HG03354 (cell line): ENCODE data around the gene MTUS2.

ENCODE experiments used
- ATAC-seq: cut with Tn5 transposase; IDR thresholded peaks from one replicate; pipeline ENCODE4 v1.9.1; 2021; ENCODE audit warnings: mild to moderate bottlenecking; ENCODE audit not compliant: unreplicated experiment, poor library complexity, severe bottlenecking

Gene MTUS2

DNA sequence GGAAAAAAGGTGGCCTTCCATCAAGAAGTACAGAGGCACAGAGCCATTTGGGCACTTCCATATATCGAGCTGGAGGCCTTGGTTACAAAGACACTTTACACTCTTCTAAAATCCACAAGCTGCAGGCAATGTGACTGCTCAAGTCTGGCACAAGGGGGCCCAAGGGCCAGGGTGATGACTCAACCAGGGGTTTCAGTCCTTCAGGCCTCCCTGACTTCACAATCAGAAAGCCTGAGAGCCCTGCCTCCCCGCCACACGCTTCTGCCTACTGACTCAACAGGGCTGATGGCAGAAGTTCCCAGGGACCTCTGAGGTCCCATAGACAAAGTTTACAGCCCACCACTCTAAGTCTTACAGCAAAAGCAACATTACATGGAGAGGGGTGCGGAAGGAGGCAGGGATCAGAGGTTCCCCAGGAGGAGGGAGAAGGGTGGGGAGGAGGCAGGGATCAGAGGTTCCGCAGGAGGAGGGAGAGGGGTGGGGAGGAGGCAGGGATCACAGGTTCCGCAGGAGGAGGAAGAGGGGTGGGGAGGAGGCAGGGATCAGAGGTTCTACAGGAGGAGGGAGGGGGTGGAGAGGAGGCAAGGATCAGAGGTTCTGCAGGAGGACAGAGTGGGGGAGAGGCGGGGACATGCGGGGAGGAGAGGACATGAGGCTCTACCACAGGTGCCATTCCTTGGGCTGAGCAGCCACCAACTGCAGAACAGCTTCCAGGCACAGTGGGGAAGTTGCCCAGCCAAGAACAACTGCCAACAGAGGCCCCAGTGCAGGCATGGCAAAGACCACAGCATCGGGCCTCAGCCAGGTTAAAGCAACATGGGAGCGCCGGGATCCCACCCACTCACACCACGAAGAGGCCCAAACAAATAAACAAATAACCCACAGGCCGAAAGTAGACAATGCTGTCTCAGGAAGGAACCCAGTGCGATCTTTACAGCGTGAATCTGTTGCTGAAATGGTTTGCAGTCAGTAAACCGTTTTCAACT is 723.4 kb downstream of the MTUS2 start:
- peak; percentile 98 for ATAC-seq

DNA sequence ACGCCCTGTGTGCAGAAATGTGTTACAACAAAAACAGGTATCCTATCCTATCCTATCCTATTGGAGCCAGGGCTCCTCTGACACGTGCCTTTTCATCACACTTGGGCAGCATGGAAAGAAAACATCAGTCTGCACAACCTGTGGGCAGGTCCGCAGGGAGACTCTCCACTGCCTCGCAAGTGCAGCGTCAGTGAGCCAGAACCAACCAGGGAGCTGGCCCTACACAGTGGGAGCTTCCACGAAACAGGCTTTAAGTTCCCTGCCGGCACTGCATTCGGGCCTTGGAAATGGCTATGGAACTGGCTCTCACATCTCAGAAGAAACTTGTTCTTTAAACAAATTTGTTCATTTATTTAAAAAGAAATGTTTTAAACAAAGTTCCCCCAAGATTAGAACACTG is 725.8 kb downstream of the MTUS2 start:
- ATAC-seq: no peak

DNA sequence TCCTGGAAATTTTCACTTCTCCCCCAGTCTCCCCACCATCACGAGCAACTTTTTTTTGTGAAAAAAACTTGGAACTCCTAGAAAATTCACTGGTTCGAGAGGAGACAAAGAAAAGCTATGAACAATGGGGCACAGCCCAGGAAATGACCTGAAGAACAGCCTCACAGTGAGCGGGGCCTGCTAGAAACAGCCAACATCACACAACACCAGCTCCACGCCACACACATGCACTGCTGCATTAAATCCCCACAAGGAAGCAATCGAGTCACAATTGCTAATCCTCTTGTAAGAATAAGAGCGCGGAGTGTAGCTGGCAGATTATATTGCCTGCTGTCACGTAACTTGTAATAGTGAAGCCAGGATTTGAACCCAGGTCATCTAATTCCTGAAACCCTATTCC is 726.5 kb downstream of the MTUS2 start:
- ATAC-seq: no peak

DNA sequence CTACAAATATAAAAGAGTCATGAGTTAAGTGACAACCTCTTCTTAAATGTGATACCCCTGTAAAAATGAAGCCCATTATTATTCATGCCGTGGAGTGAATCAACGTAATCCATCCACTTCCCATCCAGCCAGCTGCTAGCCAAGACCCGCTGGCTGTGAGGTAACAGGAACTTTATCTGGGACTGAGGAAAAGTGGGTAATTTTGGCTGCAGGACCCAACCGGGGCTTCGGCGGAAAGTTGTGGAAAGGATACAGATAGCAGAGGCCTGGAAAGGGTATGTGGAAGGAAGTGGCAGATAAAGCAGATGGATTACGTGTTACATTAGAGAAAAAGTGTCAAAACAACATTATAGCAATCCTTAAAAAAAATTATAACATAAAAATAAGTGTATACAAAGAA is 727.0 kb downstream of the MTUS2 start:
- no peak for ATAC-seq

DNA sequence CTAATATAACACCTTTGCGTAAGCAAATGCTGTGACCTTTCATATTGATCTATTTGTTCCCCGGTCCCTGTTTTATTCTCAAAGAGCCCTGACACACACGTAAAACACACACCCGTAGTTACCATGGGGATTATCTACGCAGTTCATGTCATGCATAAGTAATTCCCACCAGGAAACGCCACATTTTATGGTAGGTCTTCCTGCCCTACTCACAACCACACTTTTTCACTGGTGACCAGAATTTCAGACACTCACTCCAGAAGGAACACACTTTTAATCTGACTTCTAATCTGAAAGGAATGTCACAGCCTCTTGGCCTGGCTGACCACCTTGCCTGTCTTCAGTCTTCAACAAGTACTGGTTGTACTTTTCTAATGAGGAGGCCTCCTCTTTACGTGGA is 728.6 kb downstream of the MTUS2 start:
- no peak for ATAC-seq

DNA sequence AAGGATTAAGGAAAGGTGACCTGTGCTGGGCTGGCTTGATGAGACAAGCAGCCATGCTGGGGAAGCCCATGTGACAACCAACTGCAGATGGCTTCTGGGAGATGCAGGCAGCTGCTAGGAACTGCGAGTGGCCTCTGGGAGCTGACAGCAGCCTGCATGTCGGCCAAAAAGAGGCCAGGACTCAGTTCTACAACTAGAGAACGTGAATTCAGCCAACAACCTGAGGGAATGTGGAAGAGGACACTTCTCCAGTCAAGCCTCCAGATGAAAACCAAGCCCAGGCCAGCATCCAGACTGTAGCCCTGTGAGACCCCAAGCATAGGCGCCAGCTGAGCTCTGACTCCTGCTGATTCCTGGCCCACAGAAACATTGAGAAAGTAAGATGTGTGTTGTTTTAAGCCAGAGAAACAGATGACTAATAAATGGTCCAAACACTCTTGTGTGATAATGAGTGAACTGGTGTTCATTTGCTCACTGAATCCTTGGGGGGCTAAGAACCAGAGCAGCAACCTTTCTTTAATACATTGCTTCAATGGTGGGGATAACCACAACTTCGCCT is 730.4 kb downstream of the MTUS2 start:
- no peak for ATAC-seq

DNA sequence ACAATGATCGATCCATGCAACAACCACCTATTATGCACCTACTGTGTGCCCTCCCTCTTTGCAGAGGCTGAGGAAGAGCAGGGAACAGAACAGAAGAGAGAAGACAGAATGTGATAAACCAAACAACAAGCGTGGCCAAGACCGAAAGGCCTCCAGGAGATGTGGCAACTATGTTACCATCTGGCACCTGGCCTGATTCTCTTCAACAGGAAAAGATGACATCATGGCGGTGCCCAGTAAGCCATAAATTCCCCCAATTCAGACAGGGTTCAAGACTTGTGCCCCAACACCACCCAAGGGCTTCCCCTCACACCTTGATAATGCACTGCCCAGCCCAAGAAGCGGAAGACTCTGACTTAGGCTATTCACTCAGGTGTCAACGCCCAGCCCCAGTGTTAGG is 731.1 kb downstream of the MTUS2 start:
- no peak for ATAC-seq
